Calu3 (cell line): Measurements from ENCODE around the gene OR4F15. TPM values are rescaled to one million over a fixed set of nuclear protein-coding genes. Genes with fewer than 3 reads are reported as not detected.

Experiments used
- BruUV-seq: library from RNA; stranded (reverse); fragments of 400-500 nt; replicated peaks from 2 replicates; lab custom pipeline; 2021; lab: Mats Ljungman, UMichigan
- CTCF ChIA-PET: fragments of 300-600 bp; sonication (Branson Sonifier 250); formaldehyde crosslinking; loops from one replicate; lab custom pipeline; 2022; ENCODE audit warnings: antibody characterized with exemption; lab: Charles Lee
- DNase-seq: peaks from one replicate; pipeline ENCODE4 v3.0.0; 2022
- H3K27ac Mint-ChIP-seq: one replicate; pipeline ENCODE4 v1.8.0; 2022; ENCODE audit warnings: mixed read lengths; ENCODE audit not compliant: unreplicated experiment
- H3K27me3 Mint-ChIP-seq: one replicate; pipeline ENCODE4 v1.8.0; 2022; ENCODE audit warnings: mixed read lengths; ENCODE audit not compliant: unreplicated experiment
- H3K36me3 Mint-ChIP-seq: one replicate; pipeline ENCODE4 v1.8.0; 2022; ENCODE audit warnings: mild to moderate bottlenecking, moderate library complexity, mixed read lengths; ENCODE audit not compliant: insufficient read depth, unreplicated experiment
- H3K4me1 Mint-ChIP-seq: one replicate; pipeline ENCODE4 v1.8.0; 2022; ENCODE audit warnings: mild to moderate bottlenecking, low read depth, mixed read lengths; ENCODE audit not compliant: unreplicated experiment
- H3K4me3 Mint-ChIP-seq: one replicate; pipeline ENCODE4 v1.8.0; 2022; ENCODE audit warnings: mild to moderate bottlenecking, low read depth, moderate library complexity, mixed read lengths; ENCODE audit not compliant: unreplicated experiment
- H3K9me3 Mint-ChIP-seq: one replicate; pipeline ENCODE4 v1.8.0; 2022; ENCODE audit warnings: low read depth, mixed read lengths; ENCODE audit not compliant: unreplicated experiment
- CTCF ChIP-seq: fragments of 200-600 bp; IDR thresholded peaks from one replicate; pipeline ENCODE4 v1.8.0; 2022; ENCODE audit warnings: antibody characterized with exemption; ENCODE audit not compliant: unreplicated experiment
- intact Hi-C: fragments of 100-400 bp; cut with micrococcal nuclease; formaldehyde crosslinking; loops from one replicate; pipeline ENCODE4 v1.10.0; 2022; ENCODE audit not compliant: unreplicated experiment
- total RNA-seq: library from RNA; stranded (reverse); gene quantifications from 2 replicates; pipeline ENCODE4 v1.2.3, GENCODE V29; 2022

The OR4F15 gene
- total RNA-seq, 1 experiment from 2014 or later: not detected

GRCh38 chr15:101813803-101814534 lies 2.0 kb downstream of the OR4F15 start:
- H3K36me3 Mint-ChIP-seq: no peaks in the 10 kb centered on the region
- CTCF ChIA-PET: no interaction called here
- H3K27ac Mint-ChIP-seq: no peak overlapping the region
- no peak for DNase-seq
- intact Hi-C loops: no loop called here
- H3K4me1 Mint-ChIP-seq: no peaks in the 10 kb centered on the region
- peaks cover 50% of the 10 kb centered on the region for H3K27me3 Mint-ChIP-seq
- no peak for TF ChIP-seq CTCF
- no TSS peak for BruUV-seq
- peaks cover 2% of the 10 kb centered on the region for H3K9me3 Mint-ChIP-seq
- no peak overlapping the region for H3K4me3 Mint-ChIP-seq

DNA sequence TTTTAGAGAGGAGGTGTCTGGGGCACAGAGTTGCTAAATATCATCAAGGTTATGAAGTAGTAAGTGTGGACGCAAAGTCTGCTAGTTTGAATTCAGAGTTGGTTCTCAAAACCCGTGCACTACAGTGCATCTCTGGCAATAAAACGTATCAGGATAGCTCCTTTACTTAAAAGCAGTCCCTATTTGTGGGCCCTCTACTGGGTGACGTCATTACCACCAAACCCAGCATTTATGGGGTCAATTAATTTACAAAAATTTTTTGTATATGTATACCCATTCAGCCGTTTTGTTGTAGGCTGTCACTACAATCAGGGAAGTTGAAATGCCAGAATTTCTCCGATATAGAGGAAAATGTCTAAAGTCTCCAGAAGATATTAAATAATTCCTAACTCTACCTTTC lies 8.8 kb downstream of the OR4F15 start:
- TF ChIP-seq CTCF: no peak
- Mint-ChIP-seq H3K27ac (no peak overlapping the region), H3K4me1 (no peaks in the 10 kb centered on the region), H3K4me3 (no peak overlapping the region), H3K27me3 (peaks cover 18% of the 10 kb centered on the region), H3K36me3 (no peaks in the 10 kb centered on the region), H3K9me3 (peaks cover 3% of the 10 kb centered on the region)
- CTCF ChIA-PET: no interaction called here
- BruUV-seq: no TSS peak
- no peak for DNase-seq
- intact Hi-C loops: no loop called here

GRCh38 chr15:101827257-101827656 lies 15.3 kb downstream of the OR4F15 start:
- CTCF ChIA-PET: no interaction called here
- TF ChIP-seq CTCF: no peak
- Mint-ChIP-seq H3K4me3 (no peak overlapping the region), H3K4me1 (no peaks in the 10 kb centered on the region), H3K9me3 (peaks cover 10% of the 10 kb centered on the region), H3K36me3 (no peaks in the 10 kb centered on the region), H3K27me3 (peaks cover 30% of the 10 kb centered on the region), H3K27ac (no peak overlapping the region)
- intact Hi-C loops: no loop called here
- DNase-seq: no peak
- no TSS peak for BruUV-seq

- no peak for DNase-seq
- H3K4me1 Mint-ChIP-seq: no peaks in the 10 kb centered on the region
- TF ChIP-seq CTCF: no peak
- CTCF ChIA-PET: no interaction called here
- intact Hi-C loops: no loop called here
- H3K9me3 Mint-ChIP-seq: peaks cover 11% of the 10 kb centered on the region
- H3K36me3 Mint-ChIP-seq: no peaks in the 10 kb centered on the region
- H3K27ac Mint-ChIP-seq: no peak overlapping the region
- H3K27me3 Mint-ChIP-seq: peaks cover 30% of the 10 kb centered on the region
- BruUV-seq: no TSS peak
- H3K4me3 Mint-ChIP-seq: no peak overlapping the region
Observed at GRCh38 chr15:101828774-101829173, 16.8 kb downstream of the OR4F15 start.
